Fibroblast of skin of back (primary cell): ENCODE measurements around the gene RGS7. TPM values are rescaled to one million over a fixed set of nuclear protein-coding genes. Genes with fewer than 3 reads are reported as not detected.

Experiments
- DNase-seq: peaks from one replicate; pipeline ENCODE4 v3.0.0-alpha.2; 2013
- polyA plus RNA-seq, 2 experiments: library from polyadenylated mRNA; unstranded; fragments of 120-200 nt; gene quantifications; one replicate each; pipeline ENCODE4 v1.2.1, GENCODE V29; 2013; ENCODE audit not compliant: insufficient read length in 2 of 2

The RGS7 gene
- 1.4 TPM for polyA plus RNA-seq (2013, experiment 1 of 2; ENCODE audit: insufficient read length)
- 1.6 TPM for polyA plus RNA-seq (2013, experiment 2 of 2; ENCODE audit: insufficient read length)

DNA sequence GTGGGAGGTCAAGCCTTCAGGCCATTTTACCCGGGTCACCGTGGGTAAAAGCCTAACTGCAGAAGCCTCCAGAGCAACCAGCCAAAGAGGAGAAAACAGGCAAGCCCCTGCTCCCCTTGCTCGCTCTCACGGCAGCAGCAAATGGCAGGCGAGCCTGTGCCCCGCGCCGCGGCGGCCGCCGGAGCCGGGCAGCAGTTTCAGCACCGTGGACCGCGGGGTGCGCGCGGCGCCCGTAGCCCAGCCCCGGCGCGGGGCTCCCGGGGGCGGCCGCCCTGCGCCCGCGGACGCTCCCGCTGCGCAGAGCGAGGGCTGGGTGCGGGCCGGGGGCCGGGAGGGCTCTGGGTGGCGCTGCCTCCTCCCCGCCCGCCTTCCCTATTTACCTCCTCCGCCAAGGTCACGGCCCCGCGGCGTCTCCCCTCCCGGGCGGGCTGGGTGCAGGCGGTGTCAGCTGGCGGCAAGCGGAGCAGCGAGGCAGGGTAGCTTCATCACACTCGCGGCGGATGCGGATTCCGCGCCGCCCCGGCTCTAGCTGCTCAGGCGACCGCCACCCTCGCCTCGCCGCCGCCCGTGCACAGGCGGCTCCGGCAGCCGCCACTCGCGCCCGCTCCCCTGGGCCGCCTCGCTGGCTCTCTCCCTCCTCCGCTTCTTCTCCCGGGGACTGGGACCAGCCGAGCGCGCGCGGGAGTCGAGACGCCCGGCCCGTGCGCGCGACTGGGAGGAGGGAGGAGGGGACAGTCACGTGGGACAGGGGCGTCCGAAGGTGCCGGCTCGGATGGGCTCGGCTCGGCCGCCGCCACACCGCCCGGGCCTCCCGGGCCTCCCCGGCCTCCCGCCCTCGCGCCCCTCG lies at the start of gene RGS7:
RGS7 (minus strand) TSS at position 687 of the 847 bp plus-strand sequence.
- DNase-seq, result peak; percentile 77

DNA sequence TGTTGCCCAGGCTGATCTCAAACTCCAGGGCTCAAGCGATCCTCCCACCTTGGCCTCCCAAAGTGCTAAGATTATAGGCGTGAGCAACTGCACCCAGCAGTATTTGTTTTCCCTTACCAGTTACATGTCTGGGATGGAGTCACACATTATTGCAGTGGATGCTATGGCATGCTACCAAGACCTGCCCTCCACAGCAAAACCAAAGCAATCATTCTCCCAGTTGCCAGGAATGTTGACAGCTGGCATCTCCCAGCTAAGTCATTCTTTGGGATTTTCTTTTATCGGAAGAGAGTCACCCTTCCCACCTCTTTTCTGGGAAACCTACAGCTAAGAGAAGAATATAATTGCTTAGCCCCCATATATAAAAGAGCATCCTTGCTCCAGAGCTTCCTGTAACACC lies 49.4 kb upstream of the RGS7 start:
- no peak for DNase-seq

DNA sequence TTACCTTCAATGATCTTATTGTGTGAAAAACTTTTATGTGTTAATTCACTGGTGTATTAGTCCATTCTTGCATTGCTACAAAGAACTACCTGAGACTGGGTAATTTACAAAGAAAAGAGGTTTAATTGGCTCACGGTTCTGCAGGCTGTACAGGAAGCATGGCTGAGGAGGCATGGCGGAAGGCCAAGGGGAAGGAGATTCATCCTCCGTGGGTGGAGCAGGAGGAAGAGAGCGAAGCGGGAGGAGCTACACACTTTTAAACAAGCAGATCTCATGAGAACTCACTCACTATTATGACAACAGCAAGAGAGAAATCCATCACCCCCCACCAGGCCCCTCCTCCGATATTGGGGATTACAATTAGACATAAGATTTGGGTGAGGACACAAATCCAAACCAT lies 44.2 kb upstream of the RGS7 start:
- DNase-seq, result no peak

DNA sequence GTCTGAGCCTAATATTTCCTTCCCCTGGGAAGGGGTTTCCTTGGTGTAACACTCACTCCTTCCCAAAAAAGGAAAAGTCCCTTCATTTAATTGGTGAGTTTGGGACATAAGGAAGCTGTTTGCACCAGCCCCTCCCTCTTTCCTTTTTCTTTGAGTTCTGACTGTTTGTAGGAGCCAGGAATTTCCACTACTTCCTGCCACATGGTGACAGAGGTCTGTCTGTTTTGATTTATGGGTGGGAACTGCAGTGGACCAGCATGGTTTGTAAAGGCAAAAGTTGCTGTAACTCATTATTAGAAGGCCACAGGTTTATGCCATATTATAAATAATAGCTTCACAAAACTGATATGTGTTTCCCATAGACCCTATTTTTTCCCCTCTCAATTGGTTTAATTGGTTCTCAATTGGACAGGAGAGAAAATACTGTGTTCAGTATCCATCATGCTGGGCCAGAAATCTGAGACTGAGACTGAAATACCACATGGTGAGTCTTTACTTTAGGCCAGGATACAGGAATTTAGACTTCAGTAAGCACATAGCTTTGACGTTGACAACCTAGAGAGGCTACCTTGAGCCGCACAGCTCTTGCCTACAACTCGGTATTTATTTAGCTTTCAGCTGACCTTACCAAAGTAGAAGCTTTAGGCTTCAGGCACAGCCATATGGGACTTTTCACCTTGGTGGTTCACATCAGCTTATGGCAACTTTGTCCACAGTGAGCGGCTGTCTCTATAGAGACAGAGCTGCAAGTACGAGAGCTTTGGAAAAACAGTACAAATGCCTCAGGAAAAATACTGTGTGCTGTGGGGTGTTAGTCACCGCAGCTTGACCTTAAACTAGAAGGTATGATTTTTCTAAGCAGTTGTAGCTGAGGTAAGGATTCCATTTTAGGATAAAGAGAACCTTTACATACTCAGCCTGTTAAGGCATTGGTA lies 40.0 kb upstream of the RGS7 start:
- peak; percentile 18 for DNase-seq

DNA sequence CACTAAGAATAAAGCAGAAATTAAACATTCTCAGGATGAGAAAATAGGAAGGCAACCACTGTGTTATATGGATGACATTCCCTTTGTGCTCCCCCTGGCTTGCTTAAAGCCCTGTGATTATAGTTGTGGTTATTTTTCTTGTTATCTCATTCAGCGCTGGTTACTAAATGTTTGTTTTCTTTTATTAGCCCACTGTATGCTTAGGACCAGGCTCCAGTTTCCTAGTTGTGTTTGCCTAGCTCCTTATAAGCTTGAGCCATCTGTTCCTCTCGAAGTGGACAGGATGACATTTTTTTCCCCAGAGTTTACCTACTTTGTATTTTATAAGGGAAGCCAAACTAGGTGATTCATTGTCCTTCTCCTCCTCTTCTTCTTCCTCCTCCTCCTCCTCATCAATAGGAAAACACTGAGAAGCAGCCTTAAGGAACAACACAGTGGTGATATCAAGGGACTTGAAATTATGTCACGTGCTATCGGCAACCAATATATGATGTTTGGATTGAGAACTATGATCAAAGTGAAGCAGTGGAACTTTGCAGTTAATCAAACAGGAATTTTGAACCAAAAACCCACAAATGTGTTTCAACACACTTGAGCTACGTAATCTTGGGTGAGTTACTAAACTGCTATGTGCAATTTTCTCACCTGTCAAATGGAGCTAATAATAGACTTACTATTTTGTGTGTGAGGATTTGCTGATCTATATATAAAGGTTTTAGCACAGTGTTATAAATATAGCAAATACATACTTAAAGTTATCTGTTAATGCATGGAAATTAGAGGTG lies 35.1 kb upstream of the RGS7 start:
- DNase-seq, result no peak

DNA sequence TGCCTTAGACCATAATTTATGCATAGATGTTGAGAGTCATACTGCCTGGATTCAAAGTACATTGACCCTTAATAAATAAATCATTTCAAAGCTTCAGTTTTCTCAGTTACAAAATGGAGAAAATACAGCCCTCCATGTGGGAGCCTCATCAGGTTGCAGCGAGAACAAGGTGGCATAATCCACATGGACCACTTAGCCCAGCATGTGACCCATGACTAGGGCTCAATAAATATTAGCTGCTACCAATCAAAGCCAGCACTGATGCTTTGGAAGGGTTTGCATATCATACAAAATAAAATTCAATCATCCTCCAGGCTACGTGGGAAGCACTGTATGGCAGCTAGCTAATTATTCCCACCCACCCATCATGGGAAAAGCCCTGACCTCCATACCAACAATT lies 33.5 kb upstream of the RGS7 start:
- DNase-seq, result no peak

DNA sequence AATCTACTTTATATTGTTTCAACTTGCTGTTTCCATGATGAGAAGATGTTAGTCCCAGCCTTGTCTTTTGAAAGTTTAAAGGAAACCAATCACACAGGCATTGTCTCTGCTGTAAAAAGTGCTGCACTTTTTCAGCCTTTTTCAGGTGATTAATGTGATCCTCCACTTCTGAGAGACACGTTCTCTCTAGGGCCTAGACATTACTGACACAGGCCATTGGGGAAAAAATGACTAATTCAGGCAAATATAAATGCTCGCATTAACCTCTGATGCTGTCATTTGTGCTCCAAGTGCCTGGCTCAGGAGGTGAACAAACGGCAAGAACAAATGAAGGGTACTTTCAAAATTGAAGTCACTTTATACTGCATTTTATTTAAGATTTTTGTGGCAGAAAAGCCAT lies 32.4 kb upstream of the RGS7 start:
- DNase-seq, result no peak

DNA sequence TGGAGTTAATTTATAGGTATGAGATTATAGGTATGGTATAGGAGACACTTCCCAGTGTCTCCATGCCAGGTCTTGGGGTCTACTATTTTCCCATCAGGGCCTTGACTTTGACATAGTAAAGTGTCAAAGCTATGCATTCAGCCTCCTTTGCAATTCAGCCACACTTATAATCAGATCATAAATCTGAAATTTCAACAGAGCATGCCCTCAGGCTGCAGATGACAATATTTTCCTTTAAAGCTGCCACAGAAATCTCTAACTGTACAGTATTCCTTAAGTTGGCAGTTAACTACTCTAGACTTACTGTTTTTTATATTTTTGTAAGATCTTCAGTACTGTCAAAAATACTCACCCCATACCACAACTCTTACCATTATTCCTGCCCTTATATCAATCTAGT lies 30.2 kb upstream of the RGS7 start:
- no peak for DNase-seq

DNA sequence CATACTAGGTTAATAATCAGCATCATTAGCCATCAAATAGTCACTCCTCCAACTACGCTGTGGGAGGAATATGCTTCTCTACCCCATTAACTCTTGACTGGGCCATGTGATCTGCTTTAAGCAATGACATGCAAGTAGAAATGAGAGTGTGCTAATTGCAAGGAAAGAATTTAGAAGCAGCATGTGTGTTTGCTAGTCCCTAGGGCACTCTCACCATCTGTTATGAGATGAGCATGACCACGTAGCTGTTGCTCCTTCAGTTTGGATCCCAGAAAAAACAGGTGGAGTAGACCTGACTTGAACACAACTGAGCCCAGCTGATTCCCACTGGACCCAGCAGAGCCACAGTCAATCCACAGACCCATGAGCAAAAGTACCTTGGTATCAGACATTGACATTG lies 19.7 kb upstream of the RGS7 start:
- no peak for DNase-seq

DNA sequence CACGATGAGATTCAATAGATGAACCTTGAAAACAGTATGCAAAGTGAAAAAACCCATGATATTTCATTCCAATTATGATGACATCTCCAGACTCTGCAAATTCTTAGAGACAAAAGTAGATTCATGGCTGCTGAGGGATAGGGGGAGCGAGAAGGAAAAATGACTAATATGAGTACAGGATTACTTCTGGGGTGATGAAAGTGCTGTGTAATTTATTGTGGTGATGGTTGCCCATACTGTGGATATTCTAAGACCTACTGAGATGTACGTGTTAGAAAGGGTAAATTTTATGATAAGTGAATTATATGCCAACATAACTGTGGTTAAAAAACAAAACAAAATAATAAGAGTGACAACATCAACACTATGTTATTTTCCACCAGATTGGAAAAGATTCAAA lies 18.9 kb upstream of the RGS7 start:
- no peak for DNase-seq

DNA sequence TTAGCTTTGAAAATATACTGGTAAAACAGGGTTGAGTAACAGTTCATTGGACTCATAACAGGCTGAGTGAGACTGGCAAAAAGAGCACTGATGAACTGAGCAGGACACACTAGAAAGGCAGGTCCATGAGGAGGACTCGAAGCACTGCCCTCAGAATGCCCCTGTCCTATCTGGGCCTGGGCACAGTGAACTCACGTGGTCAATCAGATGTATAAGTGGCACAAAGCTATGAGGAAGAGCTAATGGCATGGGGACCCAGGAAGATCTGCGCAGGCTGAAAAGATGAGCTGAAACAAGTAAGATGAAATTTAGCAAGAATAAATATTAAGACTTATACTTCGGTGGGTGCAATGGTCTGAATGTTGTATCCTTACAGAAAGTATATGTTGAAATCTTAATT lies 9.2 kb upstream of the RGS7 start:
- DNase-seq, result no peak

DNA sequence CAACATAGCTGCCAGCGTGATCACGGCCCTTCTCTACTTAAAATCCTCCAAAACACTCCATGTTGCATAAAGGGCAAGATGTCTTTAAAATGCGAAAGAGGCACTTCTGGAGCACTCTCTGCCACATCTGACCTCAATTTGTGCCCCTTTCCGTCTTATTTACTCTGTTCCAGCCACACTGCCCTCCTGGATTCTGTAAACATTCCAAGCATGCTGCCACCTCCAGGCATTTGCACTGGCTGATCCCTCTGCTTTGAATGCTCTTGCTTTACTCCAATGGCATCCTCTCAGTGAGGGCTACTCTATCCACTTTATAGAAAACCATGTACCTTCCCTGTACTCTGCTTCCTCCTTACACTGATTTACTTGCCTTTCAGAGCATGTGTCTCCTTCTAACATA lies 5.3 kb upstream of the RGS7 start:
- no peak for DNase-seq

DNA sequence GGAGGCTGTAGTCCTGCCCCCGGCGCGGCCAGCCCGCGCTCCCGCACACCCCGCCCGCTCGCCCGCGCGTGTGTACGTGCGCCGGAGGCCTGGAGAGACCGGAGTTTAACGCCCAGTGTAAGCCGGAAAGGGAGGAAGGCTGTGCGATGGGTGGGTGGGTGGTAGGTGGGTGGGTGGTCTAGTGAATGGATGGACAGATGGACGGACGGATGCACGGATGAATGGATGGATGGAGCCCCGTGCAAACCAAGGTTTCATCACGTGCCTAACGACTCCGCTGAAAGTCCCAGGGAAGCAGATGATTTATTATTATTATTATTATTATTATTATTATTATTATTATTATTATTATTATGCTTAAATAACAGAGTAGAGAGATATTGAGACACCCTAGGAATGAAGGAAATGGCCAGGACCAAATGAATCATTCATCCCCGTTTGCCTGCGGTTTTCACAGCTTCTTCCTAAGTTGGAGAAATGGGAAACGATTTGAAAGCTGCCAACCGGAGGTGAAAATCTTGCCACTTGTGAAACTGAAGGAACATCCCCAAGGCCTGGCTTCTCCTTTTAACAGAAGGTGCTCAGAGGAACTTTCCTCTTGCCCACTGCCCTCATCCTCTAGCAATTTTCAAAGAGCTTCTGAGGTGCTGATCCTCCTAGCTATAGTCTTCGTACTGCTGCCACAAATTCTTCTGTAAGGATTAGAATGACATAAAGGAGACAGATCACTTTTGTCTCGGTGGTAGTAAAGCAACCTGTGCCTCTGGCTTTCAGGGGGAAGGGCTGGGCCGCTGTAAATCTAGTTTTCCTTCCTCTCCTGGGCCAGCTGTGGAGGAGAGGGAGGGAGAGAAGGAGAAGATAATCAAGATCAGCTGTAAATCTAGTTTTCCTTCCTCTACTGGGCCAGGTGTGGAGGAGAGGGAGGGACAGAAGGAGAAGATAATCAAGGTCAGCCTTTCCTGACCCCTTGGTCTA lies 648 bp upstream of the RGS7 start:
- peak; percentile 13 for DNase-seq

DNA sequence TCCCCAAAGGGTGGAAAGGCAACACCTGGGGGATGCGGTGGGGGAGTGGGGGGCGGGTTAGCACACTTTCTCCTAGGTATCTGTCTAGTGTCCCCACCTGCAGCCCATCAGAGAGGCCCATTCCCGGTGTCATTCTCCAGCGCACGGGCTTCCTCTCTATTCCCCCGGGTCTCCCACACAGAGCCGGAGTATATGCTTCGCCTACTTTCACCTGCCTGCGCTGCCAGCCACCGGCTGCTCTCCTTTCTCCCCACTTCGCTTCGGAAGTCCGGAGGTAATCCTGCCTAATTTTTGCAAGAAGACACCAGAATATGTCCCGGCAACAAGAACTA lies 852 bp downstream of the RGS7 start:
- no peak for DNase-seq

DNA sequence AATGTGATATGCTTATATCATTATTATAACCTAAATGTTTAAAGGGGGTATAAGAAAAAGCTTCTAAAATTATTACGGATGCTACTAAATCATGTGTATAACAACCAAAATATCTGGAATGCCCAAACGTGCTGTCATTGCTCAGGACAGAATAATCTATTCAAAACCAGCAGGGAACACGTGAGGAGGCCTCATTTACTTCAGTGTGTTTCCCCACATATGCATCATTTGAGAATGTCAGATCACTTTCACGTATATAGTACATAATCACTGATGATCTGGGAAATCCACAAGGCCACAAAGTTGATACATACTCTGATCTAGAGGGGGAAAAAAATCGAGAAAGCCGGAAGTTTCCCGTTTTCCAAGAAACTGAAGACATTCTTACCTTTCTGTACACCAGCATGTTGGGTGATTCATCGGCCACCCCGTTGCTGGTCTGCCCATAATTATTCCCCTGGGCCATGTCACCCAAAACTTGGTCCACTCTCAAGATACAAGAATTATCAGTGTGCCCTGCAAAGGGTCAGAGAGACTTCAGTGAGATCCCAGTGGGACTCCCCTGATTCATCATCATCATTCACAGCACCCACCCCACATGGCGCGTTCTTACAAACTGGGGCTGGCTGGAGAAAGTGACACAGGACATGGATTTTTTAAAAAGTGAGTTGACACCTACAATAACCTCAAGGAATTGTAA lies 1.5 kb downstream of the RGS7 start:
- no peak for DNase-seq

DNA sequence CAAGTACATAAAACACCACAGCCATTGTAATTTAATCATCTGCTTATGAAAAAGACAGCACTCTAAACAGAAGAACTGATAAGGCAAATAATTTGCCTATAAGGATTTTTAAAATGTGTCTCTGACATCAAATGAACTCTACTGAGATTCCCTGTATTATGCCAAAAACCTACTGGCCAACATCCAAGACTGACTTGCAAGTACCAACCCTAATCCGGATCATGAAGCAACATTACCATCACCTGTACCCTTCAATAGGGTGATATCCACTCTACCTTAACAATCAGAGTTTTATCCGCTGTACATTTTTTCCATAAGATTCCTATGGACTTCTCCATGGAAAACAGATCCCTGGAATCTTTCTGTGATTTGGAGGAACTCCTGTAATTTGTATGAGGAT lies 4.6 kb downstream of the RGS7 start:
- DNase-seq, result no peak

DNA sequence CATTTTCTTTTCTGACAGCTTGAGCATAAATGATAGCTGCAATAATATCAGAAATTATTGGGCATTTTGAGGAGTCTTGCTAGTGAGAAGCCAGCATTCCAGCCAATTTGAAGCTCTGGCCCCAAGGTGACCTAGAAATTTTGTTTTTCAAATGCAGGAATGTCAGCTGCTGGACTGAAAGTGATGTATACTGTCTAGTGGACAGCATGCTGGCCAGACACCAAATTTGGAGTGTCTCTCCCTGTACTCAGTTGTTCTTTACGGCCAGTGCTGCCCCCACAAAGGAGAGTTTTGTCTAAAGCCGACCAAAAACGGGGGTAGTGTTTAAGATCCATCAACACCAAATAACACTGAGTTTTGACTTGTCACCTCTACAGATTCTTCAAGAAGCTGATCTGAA lies 5.2 kb downstream of the RGS7 start:
- no peak for DNase-seq

DNA sequence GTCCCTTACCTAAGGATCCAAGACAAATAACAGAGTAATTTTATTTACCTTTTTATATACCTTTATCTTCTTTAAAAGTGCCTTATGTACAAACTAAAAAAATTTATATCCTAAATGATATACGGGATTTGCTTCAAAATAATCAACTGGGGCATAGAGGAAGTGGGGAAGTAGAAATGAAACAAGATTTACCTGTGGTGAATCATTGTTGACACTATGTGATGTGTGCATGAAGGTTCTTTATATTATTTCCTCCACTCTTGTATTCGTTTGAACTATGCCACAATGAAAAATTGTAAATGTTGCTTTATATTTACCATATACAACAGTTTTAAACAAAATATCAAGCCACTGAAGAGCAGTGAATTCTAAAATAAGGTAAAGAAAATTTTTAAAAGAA lies 13.0 kb downstream of the RGS7 start:
- DNase-seq, result no peak

DNA sequence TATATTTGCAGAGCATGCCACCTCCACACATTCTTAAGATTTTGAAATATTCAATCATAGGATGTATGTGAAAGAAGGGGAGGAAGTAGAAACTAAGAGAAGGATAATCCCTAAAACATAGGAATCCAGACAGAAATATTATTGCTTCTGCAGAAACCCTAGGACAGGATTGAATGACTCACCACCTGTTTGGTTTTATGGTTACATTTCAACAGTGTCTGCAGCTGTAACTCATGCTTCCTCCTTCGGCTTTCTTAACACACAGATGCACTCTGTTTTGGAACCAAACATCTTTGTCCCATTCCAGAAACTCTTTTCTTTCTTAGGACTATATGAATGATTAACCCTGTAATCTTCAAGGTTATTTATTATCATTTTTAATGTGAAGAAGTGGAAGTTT lies 20.7 kb downstream of the RGS7 start:
- DNase-seq, result peak; percentile 43

DNA sequence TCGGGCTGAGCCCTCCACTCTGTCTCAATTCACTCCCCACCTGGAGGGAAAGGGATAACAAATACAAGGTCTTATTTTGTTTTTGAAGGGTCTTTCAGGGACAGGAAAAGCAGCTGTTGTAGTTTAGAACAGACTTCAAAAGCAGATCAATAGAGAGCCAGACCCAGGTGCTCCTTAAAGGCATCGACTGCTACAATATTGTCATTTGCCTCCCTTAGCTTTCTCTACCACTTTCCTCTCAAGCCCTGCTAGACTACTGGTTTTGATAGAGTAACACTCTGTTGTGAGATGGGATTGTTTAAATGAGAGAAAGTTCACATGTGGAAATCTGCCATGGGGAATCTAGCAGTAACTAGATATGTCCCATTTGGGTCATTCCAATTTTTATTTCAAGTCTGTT lies 24.0 kb downstream of the RGS7 start:
- DNase-seq, result no peak

DNA sequence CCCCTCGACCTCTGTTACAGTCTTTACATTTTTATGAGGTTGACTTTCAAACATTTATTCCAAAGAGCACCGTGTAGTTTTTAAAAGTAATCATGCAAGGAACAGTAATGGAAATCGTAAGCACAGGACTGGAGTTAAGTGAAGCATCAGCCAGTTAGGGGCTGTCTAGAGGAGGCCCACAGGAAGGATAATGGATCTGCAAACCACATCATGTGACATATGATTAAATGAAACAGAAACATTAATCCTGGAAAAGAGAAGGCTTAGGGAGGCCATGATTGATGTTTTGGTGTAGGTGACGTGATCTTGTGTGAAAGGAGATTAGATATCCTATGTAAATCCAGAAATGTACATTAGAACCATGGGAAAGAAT lies 25.0 kb downstream of the RGS7 start:
- DNase-seq, result no peak
